ENCODE data around the gene NXPE3.

Gene NXPE3

DNA sequence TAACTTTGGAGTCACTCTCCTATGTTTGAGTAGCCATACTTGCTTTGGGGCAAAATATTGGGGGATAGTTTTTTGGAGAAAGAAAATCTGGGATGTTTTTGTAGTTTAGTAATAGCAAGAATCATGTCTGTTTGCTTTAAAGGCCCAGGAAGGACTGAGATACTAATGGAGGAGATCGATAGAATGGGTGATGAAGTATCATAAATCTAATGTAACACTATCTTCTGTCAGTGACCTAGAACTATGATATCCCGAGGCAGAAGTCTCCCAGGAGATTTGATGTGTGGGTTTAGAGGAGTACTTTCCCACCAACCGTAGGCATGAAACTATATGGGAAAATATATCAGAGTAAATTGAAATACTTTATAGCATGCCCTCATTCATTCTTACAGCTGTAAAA, 49.3 kb downstream of the NXPE3 start:
- no peak for DNase-seq (ENCODE audit: low read depth in 1 of 2, low spot score in 1 of 2)

GRCh38 chr3:101828691-101829436, 49.9 kb downstream of the NXPE3 start:
- peak in 1 of 2 donors; percentile 16 for DNase-seq (ENCODE audit: low read depth in 1 of 2, low spot score in 1 of 2)

DNA sequence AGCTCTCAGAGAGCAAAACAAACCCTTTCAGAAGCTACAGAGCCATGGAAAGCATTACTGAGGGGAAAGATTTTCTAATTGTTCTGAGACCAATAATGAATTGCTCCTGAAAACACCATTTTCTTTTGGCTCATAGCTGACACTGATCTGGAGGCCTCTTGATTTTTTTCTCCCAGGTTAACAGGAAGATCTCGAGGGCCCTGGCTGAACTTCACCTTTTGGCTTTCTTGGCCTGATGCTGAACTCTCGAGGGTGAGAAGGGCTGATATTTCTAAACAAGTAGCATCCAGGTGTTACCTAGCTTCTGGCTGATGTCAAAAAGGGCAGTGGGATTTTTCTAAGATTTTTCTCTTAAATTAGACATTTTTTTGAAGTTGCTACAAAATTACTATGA, 50.4 kb downstream of the NXPE3 start:
- no peak for DNase-seq (ENCODE audit: low read depth in 1 of 2, low spot score in 1 of 2)

GRCh38 chr3:101829874-101830273, 50.9 kb downstream of the NXPE3 start:
- DNase-seq (ENCODE audit: low read depth in 1 of 2, low spot score in 1 of 2): no peak

DNA sequence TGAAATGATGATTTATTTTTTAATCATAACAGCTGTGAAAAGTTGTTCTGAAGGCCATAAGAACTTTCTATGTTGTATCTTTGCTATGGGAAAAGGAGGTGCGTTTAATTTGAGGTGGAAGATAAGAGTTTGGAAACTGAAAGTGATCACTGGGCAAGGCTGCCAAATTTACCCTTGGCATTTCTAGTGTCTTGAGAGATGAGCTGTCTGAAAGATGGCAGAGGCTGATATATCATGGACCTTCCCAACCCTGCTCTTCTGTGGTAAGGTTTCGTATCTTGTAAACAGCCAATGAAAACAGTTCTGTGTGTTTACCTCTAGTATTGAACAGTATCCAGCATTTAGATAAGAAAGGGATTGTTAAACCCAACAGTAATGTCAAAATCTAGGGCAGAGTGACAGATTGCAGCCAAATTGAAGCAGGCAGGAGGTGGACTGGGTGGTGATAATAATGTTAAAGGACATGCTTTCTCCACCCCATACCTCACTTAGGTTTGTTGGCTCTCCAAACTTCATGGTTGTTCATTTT, 54.5 kb downstream of the NXPE3 start:
- DNase-seq (ENCODE audit: low read depth in 1 of 2, low spot score in 1 of 2): no peak

- no peak for DNase-seq (ENCODE audit: low read depth in 1 of 2, low spot score in 1 of 2)
These were observed 56.7 kb downstream of the NXPE3 start for GRCh38 chr3:101835676-101836075.

- DNase-seq (ENCODE audit: low read depth in 1 of 2, low spot score in 1 of 2): no peak
These were observed 57.1 kb downstream of the NXPE3 start for GRCh38 chr3:101836160-101836559.

- DNase-seq (ENCODE audit: low read depth in 1 of 2, low spot score in 1 of 2): no peak
These were observed 57.9 kb downstream of the NXPE3 start for GRCh38 chr3:101836652-101837598.

GRCh38 chr3:101838691-101839090, 59.7 kb downstream of the NXPE3 start:
- no peak for DNase-seq (ENCODE audit: low read depth in 1 of 2, low spot score in 1 of 2)

- DNase-seq (ENCODE audit: low read depth in 1 of 2, low spot score in 1 of 2): no peak
These were observed 61.1 kb downstream of the NXPE3 start for GRCh38 chr3:101840066-101840465.

GRCh38 chr3:101842245-101842934, 63.4 kb downstream of the NXPE3 start:
- no peak for DNase-seq (ENCODE audit: low read depth in 1 of 2, low spot score in 1 of 2)

DNA sequence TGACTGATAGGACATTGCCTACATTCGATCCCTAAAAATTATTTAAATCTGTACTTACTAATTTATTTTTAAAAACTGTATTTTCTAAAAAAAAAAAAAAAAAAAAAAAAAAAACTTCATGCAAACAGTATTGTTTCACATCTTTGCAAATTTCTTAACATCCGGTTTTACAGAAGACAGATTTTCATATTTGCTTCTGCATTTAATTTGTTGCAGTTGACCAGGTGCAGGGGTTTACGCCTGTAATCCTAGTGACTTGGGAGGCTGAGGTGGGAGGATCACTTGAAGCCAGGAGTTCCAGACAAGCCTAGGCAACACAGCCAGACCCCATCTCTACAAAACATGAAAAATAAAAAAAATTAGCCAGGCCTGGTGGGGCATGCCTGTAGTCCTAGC, 63.9 kb downstream of the NXPE3 start:
- DNase-seq (ENCODE audit: low read depth in 1 of 2, low spot score in 1 of 2): no peak

GRCh38 chr3:101845425-101845824, 66.4 kb downstream of the NXPE3 start:
- no peak for DNase-seq (ENCODE audit: low read depth in 1 of 2, low spot score in 1 of 2)

GRCh38 chr3:101846709-101847108, 67.7 kb downstream of the NXPE3 start:
- DNase-seq (ENCODE audit: low read depth in 1 of 2, low spot score in 1 of 2): no peak

GRCh38 chr3:101847328-101847727, 68.3 kb downstream of the NXPE3 start:
- DNase-seq (ENCODE audit: low read depth in 1 of 2, low spot score in 1 of 2): no peak

DNA sequence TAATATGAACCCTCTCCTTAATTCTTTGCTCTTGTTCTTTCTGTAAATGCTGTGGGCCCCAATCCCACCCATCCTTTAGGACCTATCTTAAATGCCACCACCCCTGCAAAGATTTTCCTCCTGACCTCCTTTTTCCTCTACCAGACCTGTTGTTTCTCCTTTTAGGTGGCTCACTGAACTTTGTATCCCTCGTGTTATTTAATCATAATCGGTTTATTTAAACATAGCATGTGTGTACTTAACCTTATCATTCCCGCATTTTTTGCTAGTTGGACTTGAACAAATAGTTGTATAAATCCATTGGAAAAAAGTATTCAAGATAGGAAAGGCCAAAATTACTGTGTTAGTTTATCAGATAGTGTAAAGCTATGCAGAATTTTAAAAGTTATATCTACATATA, 69.3 kb downstream of the NXPE3 start:
- DNase-seq (ENCODE audit: low read depth in 1 of 2, low spot score in 1 of 2): no peak

- peak; percentile 83 to 88 for DNase-seq (ENCODE audit: low read depth in 1 of 2, low spot score in 1 of 2)
These were observed 70.0 kb downstream of the NXPE3 start, which contains the start of gene NFKBIZ for GRCh38 chr3:101848754-101849713. Gene NFKBIZ, plus strand, starts transcription at chr3:101849514. Its CDS starts 115 bp downstream, at chr3:101849629.

DNA sequence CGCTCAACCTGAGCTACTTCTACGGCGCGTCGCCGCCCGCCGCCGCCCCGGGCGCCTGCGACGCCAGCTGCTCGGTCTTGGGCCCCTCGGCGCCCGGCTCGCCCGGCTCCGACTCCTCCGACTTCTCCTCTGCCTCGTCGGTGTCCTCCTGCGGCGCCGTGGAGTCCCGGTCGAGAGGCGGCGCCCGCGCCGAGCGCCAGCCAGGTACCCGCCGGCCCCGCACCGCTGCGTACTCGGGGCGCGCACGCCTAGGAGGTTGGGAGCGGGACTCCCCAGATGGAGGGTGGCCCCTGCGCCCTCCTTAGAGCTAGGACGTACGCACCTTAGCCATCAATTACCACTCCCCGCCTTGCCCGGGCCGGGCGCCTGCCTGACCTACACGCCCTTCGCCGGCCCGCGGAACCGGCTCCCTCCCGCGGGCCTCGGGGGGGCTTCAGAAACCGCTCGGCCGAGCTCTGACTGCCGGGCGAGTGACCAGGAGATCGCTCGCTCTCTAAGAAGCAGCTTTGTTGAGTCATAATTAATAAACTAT, 70.8 kb downstream of the NXPE3 start:
- peak; percentile 41 to 42 for DNase-seq (ENCODE audit: low read depth in 1 of 2, low spot score in 1 of 2)

GRCh38 chr3:101850246-101851051, 71.4 kb downstream of the NXPE3 start:
- DNase-seq (ENCODE audit: low read depth in 1 of 2, low spot score in 1 of 2): peak in 1 of 2 donors; percentile 28
